Fibroblast of pulmonary artery (primary cell): ENCODE measurements around the gene CRYBG1.
"Not testable (repeated sequence)": the region's sequence is repeated elsewhere in the genome, so short reads cannot be mapped to it uniquely, and the experiment has no call there.

Experiments
- DNase-seq: peaks from one replicate; pipeline ENCODE4 v3.0.0-alpha.2; 2010; ENCODE audit warnings: low read depth
- H3K4me3 ChIP-seq: replicated peaks from 2 replicates; pipeline ENCODE4 v1.5.1; 2011; ENCODE audit warnings: low read depth, mild to moderate bottlenecking, control low read depth, low read length, moderate library complexity
- TF ChIP-seq, protein P1 (sequence below): IDR thresholded peaks from 2 replicates; pipeline ENCODE4 v1.5.1; 2011; ENCODE audit warnings: mild to moderate bottlenecking, control low read depth, low read length, inconsistent platforms; ENCODE audit errors: missing control alignments

CRYBG1 gene

DNA sequence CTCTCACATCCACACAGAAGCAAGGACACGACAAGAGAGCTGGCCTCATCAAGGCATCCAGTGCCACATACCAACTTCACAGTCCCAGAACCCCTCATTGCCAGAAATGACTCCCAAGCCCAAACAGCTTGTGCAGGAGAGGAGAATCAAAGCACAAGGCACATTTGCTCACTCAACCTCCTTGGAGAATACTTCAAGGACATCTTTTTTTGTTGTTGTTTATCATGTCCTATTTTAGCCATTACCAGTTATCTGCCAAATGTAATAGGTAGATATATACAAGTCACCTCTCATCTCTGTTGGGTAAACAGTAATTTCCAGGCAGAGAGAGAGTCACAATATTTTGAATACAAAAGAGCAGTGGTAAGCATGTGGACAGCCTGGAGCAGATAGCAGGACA is 221.0 kb downstream of the CRYBG1 start:
- no peak overlapping the region for H3K4me3 ChIP-seq
- DNase-seq, result no peak
- TF ChIP-seq, protein P1, sequence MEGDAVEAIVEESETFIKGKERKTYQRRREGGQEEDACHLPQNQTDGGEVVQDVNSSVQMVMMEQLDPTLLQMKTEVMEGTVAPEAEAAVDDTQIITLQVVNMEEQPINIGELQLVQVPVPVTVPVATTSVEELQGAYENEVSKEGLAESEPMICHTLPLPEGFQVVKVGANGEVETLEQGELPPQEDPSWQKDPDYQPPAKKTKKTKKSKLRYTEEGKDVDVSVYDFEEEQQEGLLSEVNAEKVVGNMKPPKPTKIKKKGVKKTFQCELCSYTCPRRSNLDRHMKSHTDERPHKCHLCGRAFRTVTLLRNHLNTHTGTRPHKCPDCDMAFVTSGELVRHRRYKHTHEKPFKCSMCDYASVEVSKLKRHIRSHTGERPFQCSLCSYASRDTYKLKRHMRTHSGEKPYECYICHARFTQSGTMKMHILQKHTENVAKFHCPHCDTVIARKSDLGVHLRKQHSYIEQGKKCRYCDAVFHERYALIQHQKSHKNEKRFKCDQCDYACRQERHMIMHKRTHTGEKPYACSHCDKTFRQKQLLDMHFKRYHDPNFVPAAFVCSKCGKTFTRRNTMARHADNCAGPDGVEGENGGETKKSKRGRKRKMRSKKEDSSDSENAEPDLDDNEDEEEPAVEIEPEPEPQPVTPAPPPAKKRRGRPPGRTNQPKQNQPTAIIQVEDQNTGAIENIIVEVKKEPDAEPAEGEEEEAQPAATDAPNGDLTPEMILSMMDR, result no peak

DNA sequence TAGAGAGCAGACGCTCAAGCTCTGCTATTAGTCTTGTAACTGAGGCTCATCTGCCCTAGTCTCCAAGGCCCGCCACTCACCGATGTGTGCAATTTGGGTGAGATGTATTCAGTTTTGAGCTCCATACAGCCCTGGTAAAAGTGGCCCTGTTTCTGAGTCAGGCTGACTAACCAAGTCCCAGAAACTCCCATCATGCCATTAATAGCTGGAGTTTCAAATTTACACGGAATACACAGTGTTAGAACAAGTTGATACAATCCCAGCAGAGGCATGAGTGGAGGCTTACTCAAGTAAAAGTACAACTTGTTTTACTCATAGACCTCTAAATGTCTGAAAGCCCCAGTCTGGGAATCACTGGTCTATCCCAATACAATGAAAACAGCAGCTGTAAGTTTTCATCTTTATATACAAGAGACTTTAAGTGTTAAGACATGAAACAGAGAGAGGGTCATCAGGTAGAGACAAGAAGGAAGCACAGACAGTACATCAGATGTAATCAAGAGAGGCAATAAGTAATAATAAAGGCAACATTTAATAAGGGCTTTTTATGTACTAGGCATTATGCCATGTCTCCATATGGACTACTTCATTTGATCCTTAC is 226.4 kb downstream of the CRYBG1 start:
- H3K4me3 ChIP-seq, result no peak overlapping the region
- no peak for DNase-seq
- TF ChIP-seq, protein P1, result no peak

DNA sequence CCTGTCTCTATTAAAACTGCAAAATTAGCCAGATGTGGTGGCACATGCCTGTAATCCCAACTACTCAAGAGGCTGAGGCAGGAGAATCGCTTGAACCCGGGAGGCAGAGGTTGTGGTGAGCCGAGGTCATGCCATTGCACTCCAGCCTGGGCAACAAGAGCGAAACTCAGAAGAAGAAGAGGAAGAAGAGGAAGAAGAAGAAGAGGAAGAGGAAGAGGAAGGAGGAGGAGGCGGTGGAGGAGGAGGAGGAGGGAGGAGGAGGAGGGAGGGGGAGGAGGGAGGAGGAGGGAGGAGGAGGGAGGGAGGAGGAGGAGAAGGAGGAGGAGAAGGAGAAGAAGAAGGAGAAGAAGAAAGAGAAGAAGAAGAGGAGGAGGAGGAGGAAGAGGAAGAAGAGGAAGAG is 228.4 kb downstream of the CRYBG1 start:
- H3K4me3 ChIP-seq, DNase-seq: not testable (repeated sequence)

DNA sequence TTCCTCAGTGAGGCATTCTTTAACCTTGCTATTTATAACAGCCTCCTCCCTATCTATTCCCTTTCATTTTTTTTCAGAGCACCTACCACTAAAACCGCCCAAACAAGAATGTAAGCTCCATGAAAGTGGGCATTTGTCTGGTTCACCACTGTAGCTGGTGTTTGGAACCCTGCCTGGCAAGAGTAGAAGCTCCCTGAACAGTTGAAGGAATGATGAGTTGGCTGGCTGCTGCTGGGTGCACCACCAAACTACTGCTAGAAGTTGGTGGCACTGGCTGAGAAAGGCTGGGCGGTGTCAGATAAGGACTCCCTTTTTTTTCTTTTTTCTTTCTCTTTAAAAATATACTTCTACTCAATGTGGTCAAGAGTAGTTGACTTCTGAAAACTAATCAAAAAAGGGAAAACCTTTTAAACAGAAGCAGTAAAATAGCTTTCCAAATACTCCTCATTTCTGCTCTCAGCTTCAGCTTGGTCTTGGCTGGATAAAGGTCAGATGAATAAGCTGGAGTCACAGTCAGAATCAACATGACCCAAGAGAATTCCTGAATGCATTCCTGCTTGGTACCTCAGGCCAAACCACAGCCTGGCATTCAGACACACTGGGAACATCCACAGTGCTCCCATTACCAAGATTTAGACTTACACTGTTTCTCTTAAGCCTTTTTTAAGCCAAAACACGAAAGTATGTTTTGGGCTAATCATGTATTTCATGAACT is 230.8 kb downstream of the CRYBG1 start:
- peak; percentile 67 for DNase-seq
- TF ChIP-seq, protein P1, result no peak
- H3K4me3 ChIP-seq, result no peak overlapping the region

DNA sequence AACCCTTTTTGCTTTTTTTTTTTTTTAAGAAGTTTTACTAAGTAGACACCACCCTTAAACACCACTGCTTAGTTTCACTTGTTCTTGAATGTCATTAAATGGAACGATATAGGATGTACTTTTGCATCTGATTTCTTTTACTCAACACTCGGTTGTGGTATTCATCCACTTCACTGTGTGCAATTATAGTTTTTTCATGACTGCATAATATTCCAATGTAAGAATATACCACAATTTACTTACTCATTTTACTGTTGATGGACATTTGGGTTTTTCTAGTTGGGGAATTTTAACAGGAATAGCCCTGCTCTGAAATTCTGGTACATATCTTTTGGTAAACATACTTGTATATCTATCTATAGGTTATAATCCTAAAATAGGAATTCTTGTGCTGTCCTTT is 238.9 kb downstream of the CRYBG1 start:
- TF ChIP-seq, protein P1, result no peak
- no peak overlapping the region for H3K4me3 ChIP-seq
- no peak for DNase-seq

DNA sequence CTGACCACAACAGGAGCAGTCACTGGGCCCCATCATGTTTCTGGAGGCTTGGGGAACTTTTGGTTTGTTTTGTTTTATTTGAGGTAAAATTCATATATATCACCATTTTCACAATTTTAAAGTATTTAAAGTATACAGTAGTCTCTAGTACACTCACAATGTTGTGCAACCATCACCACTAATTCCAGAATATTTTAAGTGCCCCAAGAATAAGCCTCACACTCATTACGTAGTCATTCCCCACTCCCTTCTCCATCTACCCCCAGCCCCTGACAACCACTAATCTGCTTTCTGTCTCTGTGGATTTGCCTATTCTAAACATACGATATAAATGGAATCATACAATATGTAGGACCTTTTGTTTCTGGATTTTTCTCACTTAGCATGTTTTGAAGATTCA is 239.8 kb downstream of the CRYBG1 start:
- TF ChIP-seq, protein P1, result no peak
- DNase-seq, result no peak
- H3K4me3 ChIP-seq, result no peak overlapping the region

DNA sequence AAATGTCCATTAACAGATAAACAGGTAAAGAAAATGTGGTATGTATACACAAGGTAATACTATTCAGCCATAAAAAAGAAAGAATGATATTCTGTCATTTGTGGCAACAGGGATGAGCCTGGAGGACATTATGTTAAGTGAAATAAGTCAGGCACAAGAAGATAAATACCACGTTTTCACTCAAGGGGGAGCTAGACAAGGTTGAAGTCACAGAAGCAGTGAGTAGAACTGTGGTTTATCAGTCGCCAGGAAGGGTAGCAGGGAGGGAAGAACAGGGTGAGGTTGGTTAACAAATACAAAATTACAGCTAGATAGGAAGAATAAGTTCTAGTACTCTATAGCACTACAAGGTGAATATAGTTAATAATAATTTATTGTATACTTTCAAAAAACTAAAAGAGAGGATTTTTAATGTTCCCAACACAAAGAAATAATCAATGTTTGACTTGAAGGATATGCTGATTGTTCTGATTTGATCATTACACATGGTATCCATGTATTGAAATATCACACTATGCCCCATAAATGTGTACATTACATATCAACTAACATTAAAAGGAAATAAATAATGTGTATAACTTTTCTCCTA is 247.7 kb downstream of the CRYBG1 start:
- H3K4me3 ChIP-seq, result no peak overlapping the region
- peak; percentile 72 for DNase-seq
- TF ChIP-seq, protein P1, result peak; percentile 66
